ENCODE results near the gene ARL1.
"Not testable (repeated sequence)": the region's sequence is repeated elsewhere in the genome, so short reads cannot be mapped to it uniquely, and the experiment has no call there.

Gene ARL1

GRCh38 chr12:101407436-101408345 is at the start of gene ARL1:
Gene ARL1, minus strand, starts transcription at chr12:101407772. Its CDS starts 127 bp downstream, at chr12:101407645.
- peak; percentile 90 for DNase-seq (ENCODE audit: low spot score)

GRCh38 chr12:101455685-101456084 is 48.1 kb upstream of the ARL1 start:
- no peak for DNase-seq (ENCODE audit: low spot score)

GRCh38 chr12:101441461-101442224 is 34.1 kb upstream of the ARL1 start:
- no peak for DNase-seq (ENCODE audit: low spot score)

- no peak for DNase-seq (ENCODE audit: low spot score)
These were observed 31.7 kb upstream of the ARL1 start for GRCh38 chr12:101439236-101439635.

GRCh38 chr12:101436136-101436535 is 28.6 kb upstream of the ARL1 start:
- no peak for DNase-seq (ENCODE audit: low spot score)

- no peak for DNase-seq (ENCODE audit: low spot score)
These were observed 22.9 kb upstream of the ARL1 start for GRCh38 chr12:101430456-101430855.

GRCh38 chr12:101424620-101425019 is 17.0 kb upstream of the ARL1 start:
- DNase-seq (ENCODE audit: low spot score) = no peak

GRCh38 chr12:101422066-101422465 is 14.5 kb upstream of the ARL1 start:
- not testable (repeated sequence) for DNase-seq (ENCODE audit: low spot score)

- no peak for DNase-seq (ENCODE audit: low spot score)
These were observed 7.7 kb upstream of the ARL1 start for GRCh38 chr12:101415228-101415627.

- DNase-seq (ENCODE audit: low spot score) = peak; percentile 39
These were observed 7.1 kb upstream of the ARL1 start for GRCh38 chr12:101414533-101415119.

- not testable (repeated sequence) for DNase-seq (ENCODE audit: low spot score)
These were observed 2.6 kb upstream of the ARL1 start for GRCh38 chr12:101410169-101410568.

GRCh38 chr12:101407049-101407435 is 530 bp downstream of the ARL1 start:
- no peak for DNase-seq (ENCODE audit: low spot score)

- DNase-seq (ENCODE audit: low spot score) = not testable (repeated sequence)
These were observed 16.4 kb downstream of the ARL1 start for GRCh38 chr12:101391181-101391580.

- DNase-seq (ENCODE audit: low spot score) = no peak
These were observed 28.4 kb downstream of the ARL1 start for GRCh38 chr12:101379149-101379548.

- DNase-seq (ENCODE audit: low spot score) = no peak
These were observed 32.0 kb downstream of the ARL1 start for GRCh38 chr12:101375573-101375972.

- DNase-seq (ENCODE audit: low spot score) = no peak
These were observed 35.1 kb downstream of the ARL1 start for GRCh38 chr12:101372431-101372830.

- DNase-seq (ENCODE audit: low spot score) = no peak
These were observed 39.6 kb downstream of the ARL1 start for GRCh38 chr12:101368016-101368415.

- no peak for DNase-seq (ENCODE audit: low spot score)
These were observed 46.1 kb downstream of the ARL1 start for GRCh38 chr12:101361455-101361854.

GRCh38 chr12:101356794-101357193 is 50.8 kb downstream of the ARL1 start:
- DNase-seq (ENCODE audit: low spot score) = no peak

- no peak for DNase-seq (ENCODE audit: low spot score)
These were observed 55.9 kb downstream of the ARL1 start for GRCh38 chr12:101351682-101352081.

- no peak for DNase-seq (ENCODE audit: low spot score)
These were observed 63.7 kb downstream of the ARL1 start for GRCh38 chr12:101343893-101344292.
